Measurements from ENCODE around the gene ATXN1L.
A peak's percentile ranks its signal among the peaks of the same experiment; 100 is the strongest.

Gene ATXN1L

DNA sequence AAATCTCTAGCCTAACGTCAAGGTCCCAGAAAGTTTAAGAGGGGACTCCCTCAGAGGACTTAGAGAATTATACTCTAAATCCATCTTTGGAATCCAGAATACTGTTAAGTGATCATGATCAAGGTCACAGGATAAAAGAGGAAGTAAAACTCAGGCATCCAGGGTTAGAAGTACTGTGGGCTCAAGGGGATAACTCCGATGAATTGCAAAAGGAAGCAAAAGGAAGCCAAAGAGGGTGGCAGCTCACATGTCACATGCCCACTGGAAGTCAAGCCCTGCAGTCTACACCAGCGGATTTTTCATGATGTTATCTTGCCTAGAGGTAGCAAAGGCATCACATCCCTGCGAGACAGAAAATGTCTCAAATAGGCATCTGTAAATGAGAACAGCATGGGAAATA lies 34.4 kb downstream of the ATXN1L start:
- TF ChIP-seq TCF4 (CRISPR knock-in tag; IDR thresholded peaks at IDR 0.05; ENCODE audit: borderline replicate concordance) (no peak), GLIS3 (CRISPR knock-in tag; IDR thresholded peaks at IDR 0.05) (no peak), ESRRG (CRISPR knock-in tag; IDR thresholded peaks at IDR 0.05) (no peak), ARNTL (CRISPR knock-in tag; IDR thresholded peaks at IDR 0.05; ENCODE audit: borderline replicate concordance, low read depth) (no peak), PPARA (CRISPR knock-in tag; IDR thresholded peaks at IDR 0.05; ENCODE audit: borderline replicate concordance) (no peak), ZNF70 (CRISPR knock-in tag; IDR thresholded peaks at IDR 0.05) (no peak)
- TF ChIP-seq, protein P1, sequence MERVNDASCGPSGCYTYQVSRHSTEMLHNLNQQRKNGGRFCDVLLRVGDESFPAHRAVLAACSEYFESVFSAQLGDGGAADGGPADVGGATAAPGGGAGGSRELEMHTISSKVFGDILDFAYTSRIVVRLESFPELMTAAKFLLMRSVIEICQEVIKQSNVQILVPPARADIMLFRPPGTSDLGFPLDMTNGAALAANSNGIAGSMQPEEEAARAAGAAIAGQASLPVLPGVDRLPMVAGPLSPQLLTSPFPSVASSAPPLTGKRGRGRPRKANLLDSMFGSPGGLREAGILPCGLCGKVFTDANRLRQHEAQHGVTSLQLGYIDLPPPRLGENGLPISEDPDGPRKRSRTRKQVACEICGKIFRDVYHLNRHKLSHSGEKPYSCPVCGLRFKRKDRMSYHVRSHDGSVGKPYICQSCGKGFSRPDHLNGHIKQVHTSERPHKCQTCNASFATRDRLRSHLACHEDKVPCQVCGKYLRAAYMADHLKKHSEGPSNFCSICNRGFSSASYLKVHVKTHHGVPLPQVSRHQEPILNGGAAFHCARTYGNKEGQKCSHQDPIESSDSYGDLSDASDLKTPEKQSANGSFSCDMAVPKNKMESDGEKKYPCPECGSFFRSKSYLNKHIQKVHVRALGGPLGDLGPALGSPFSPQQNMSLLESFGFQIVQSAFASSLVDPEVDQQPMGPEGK (CRISPR knock-in tag; IDR thresholded peaks at IDR 0.05; ENCODE audit: borderline replicate concordance), result no peak
- no peak for ATAC-seq

DNA sequence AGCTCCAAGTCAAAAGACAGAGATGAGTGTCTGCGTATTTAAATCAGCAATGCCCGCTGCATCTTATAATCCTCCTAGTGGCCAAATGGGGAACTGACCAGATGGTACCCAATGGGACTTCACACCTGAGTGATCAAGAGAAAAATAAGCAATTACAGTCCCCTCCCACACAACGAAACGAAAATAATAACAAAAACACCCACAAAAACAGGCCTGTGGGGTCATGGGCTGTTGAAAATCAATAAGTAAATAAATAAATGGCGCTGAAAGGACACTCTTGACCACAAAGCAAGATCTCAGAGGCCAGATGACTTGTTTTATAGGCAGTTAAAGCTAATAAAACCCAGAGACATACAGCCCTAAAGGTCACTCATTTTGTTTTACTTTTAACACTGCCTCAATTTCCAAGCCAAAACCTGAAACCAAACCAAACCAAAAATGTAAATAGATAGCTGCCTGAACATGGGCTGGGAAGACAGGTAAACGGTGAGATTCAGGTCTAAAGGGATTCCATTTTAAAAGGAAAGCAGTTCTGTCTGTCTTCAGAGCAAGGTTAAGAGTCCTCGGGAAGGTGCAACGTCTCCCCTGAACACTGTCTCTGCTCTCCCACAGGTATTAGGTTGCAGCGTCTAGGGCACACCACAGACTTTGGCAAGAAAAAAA lies 36.9 kb downstream of the ATXN1L start:
- ATAC-seq, result peak; percentile 75
- TF ChIP-seq ZFP3 (CRISPR knock-in tag; IDR thresholded peaks at IDR 0.05), result no peak
- TF ChIP-seq ZNF70 (CRISPR knock-in tag; IDR thresholded peaks at IDR 0.05), result no peak
- TF ChIP-seq, protein P2, sequence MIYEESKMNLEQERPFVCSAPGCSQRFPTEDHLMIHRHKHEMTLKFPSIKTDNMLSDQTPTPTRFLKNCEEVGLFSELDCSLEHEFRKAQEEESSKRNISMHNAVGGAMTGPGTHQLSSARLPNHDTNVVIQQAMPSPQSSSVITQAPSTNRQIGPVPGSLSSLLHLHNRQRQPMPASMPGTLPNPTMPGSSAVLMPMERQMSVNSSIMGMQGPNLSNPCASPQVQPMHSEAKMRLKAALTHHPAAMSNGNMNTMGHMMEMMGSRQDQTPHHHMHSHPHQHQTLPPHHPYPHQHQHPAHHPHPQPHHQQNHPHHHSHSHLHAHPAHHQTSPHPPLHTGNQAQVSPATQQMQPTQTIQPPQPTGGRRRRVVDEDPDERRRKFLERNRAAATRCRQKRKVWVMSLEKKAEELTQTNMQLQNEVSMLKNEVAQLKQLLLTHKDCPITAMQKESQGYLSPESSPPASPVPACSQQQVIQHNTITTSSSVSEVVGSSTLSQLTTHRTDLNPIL (CRISPR knock-in tag; IDR thresholded peaks at IDR 0.05; ENCODE audit: low read depth), result no peak
- no peak for TF ChIP-seq PPARA (CRISPR knock-in tag; IDR thresholded peaks at IDR 0.05; ENCODE audit: borderline replicate concordance)
- no peak for TF ChIP-seq TOX (CRISPR knock-in tag; IDR thresholded peaks at IDR 0.05; ENCODE audit: borderline replicate concordance)
- TF ChIP-seq ESRRG (CRISPR knock-in tag; IDR thresholded peaks at IDR 0.05), result no peak
- TF ChIP-seq ZC3H10 (CRISPR knock-in tag; IDR thresholded peaks at IDR 0.05), result no peak
- no peak for TF ChIP-seq CSRNP3 (CRISPR knock-in tag; IDR thresholded peaks at IDR 0.05)
- no peak for TF ChIP-seq ZNF8 (CRISPR knock-in tag; IDR thresholded peaks at IDR 0.05)
- TF ChIP-seq, protein P3, sequence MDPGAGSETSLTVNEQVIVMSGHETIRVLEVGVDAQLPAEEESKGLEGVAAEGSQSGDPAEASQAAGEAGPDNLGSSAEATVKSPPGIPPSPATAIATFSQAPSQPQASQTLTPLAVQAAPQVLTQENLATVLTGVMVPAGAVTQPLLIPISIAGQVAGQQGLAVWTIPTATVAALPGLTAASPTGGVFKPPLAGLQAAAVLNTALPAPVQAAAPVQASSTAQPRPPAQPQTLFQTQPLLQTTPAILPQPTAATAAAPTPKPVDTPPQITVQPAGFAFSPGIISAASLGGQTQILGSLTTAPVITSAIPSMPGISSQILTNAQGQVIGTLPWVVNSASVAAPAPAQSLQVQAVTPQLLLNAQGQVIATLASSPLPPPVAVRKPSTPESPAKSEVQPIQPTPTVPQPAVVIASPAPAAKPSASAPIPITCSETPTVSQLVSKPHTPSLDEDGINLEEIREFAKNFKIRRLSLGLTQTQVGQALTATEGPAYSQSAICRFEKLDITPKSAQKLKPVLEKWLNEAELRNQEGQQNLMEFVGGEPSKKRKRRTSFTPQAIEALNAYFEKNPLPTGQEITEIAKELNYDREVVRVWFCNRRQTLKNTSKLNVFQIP (CRISPR knock-in tag; IDR thresholded peaks at IDR 0.05; ENCODE audit: borderline replicate concordance, low read depth), result no peak
- no peak for TF ChIP-seq CSDC2 (CRISPR knock-in tag; IDR thresholded peaks at IDR 0.05)
- TF ChIP-seq SNAI2 (CRISPR knock-in tag; IDR thresholded peaks at IDR 0.05), result no peak
- TF ChIP-seq ZFP30 (CRISPR knock-in tag; IDR thresholded peaks at IDR 0.05), result no peak

DNA sequence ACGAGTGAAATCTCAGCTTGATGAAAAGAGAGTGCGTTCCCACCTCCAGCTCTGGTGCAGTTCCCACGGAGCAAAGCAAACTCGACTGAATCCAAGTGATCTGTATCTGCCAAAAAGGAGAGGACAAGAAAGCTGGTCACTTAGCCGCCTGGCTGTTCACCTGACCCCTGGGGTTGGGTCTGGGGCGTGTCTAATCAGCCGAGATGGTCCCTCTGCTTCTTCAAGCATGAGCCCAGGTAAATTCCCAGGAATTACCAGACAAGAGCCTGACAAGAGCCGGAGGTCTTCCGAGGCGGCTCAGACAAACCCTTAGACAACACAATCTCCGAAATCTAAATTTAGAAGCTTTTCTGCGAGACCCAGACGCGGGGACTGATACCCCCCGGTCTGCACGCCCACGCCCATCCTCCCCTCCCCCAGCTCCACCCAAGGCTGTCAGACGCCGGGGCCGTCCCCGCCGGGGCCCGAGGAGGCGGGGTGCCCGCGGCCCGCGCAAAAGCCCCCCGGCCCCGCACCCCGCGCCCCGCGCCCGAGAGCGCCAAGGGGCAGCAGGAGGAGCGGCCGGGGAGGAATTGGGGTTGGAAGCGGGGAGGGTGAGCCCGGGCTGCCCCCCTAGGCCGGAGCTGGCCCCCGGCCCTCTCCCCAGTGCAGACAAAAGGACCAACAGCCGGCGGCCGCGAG lies 37.5 kb downstream of the ATXN1L start:
- ATAC-seq, result peak; percentile 53
- no peak for TF ChIP-seq ZNF70 (CRISPR knock-in tag; IDR thresholded peaks at IDR 0.05)
- no peak for TF ChIP-seq BACH2 (CRISPR knock-in tag; IDR thresholded peaks at IDR 0.05; ENCODE audit: borderline replicate concordance)
- no peak for TF ChIP-seq ZFP3 (CRISPR knock-in tag; IDR thresholded peaks at IDR 0.05)
- TF ChIP-seq, protein P2 (CRISPR knock-in tag; IDR thresholded peaks at IDR 0.05; ENCODE audit: low read depth), result no peak
- TF ChIP-seq, protein P1 (CRISPR knock-in tag; IDR thresholded peaks at IDR 0.05; ENCODE audit: borderline replicate concordance), result no peak
- TF ChIP-seq ZC3H10 (CRISPR knock-in tag; IDR thresholded peaks at IDR 0.05), result no peak
- no peak for TF ChIP-seq CSRNP3 (CRISPR knock-in tag; IDR thresholded peaks at IDR 0.05)
- no peak for TF ChIP-seq PPARA (CRISPR knock-in tag; IDR thresholded peaks at IDR 0.05; ENCODE audit: borderline replicate concordance)
- no peak for TF ChIP-seq CSDC2 (CRISPR knock-in tag; IDR thresholded peaks at IDR 0.05)
- TF ChIP-seq, protein P4, sequence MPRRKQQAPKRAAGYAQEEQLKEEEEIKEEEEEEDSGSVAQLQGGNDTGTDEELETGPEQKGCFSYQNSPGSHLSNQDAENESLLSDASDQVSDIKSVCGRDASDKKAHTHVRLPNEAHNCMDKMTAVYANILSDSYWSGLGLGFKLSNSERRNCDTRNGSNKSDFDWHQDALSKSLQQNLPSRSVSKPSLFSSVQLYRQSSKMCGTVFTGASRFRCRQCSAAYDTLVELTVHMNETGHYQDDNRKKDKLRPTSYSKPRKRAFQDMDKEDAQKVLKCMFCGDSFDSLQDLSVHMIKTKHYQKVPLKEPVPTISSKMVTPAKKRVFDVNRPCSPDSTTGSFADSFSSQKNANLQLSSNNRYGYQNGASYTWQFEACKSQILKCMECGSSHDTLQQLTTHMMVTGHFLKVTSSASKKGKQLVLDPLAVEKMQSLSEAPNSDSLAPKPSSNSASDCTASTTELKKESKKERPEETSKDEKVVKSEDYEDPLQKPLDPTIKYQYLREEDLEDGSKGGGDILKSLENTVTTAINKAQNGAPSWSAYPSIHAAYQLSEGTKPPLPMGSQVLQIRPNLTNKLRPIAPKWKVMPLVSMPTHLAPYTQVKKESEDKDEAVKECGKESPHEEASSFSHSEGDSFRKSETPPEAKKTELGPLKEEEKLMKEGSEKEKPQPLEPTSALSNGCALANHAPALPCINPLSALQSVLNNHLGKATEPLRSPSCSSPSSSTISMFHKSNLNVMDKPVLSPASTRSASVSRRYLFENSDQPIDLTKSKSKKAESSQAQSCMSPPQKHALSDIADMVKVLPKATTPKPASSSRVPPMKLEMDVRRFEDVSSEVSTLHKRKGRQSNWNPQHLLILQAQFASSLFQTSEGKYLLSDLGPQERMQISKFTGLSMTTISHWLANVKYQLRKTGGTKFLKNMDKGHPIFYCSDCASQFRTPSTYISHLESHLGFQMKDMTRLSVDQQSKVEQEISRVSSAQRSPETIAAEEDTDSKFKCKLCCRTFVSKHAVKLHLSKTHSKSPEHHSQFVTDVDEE (CRISPR knock-in tag; IDR thresholded peaks at IDR 0.05), result no peak
- no peak for TF ChIP-seq ARNTL (CRISPR knock-in tag; IDR thresholded peaks at IDR 0.05; ENCODE audit: borderline replicate concordance, low read depth)
- TF ChIP-seq ZNF565 (CRISPR knock-in tag; conservative IDR thresholded peaks at IDR 0.05; ENCODE audit: low read depth), result no peak
- TF ChIP-seq ZNF8 (CRISPR knock-in tag; IDR thresholded peaks at IDR 0.05), result no peak
- no peak for TF ChIP-seq GLIS3 (CRISPR knock-in tag; IDR thresholded peaks at IDR 0.05)
- no peak for TF ChIP-seq TOX (CRISPR knock-in tag; IDR thresholded peaks at IDR 0.05; ENCODE audit: borderline replicate concordance)
- no peak for TF ChIP-seq SNAI2 (CRISPR knock-in tag; IDR thresholded peaks at IDR 0.05)
- no peak for TF ChIP-seq ESRRG (CRISPR knock-in tag; IDR thresholded peaks at IDR 0.05)
